Endothelial cell of umbilical vein (primary cell): ENCODE data around the gene CTLA4. TPM values are rescaled to one million over a fixed set of nuclear protein-coding genes. Genes with fewer than 3 reads are reported as not detected.
"Not testable (repeated sequence)": the region's sequence is repeated elsewhere in the genome, so short reads cannot be mapped to it uniquely, and the experiment has no call there.

Experiments used
- BruUV-seq: library from RNA; stranded (reverse); fragments of 400-500 nt; replicated peaks from 2 replicates; lab custom pipeline; 2021; lab: Mats Ljungman, UMichigan
- CTCF ChIA-PET: fragments of 300-600, 350-600 bp; sonication (Branson Sonifier 250); formaldehyde crosslinking; loops from one replicate; lab custom pipeline; 2021; ENCODE audit warnings: antibody characterized with exemption, inconsistent platforms; lab: Charles Lee
- POLR2A ChIA-PET: fragments of 300-600, 350-600 bp; sonication (Branson Sonifier 250); formaldehyde crosslinking; loops from one replicate; lab custom pipeline; 2021; ENCODE audit warnings: antibody characterized with exemption, inconsistent platforms; lab: Charles Lee
- DNase-seq: peaks from one replicate; pipeline ENCODE4 v3.0.0-alpha.2; 2011; ENCODE audit warnings: low read depth, low spot score
- FAIRE-seq: peaks from 2 replicates; lab custom pipeline; 2011; peaks lifted over from hg19 to GRCh38; lab: Jason Lieb, UNC
- H2AFZ ChIP-seq: 2 replicates; pipeline ENCODE4 v1.6.0; 2012; ENCODE audit warnings: low read depth, low read length, control low read depth, inconsistent platforms
- H3K27ac ChIP-seq: 2 replicates; pipeline ENCODE4 v1.5.1; 2011; ENCODE audit warnings: low read depth, mild to moderate bottlenecking, control low read depth, low read length, moderate library complexity; ENCODE audit not compliant: insufficient read depth
- H3K27me3 ChIP-seq, 2 experiments: 2 replicates each; pipeline versions ENCODE4 v1.6.0 to v1.6.1; 2011; ENCODE audit warnings: low read length in 2 of 2, mixed read lengths in 1 of 2; ENCODE audit not compliant: control insufficient read depth in 2 of 2, insufficient read depth in 2 of 2
- H3K36me3 ChIP-seq, 2 experiments: 2 replicates in 1 of 2; 3 replicates in 1 of 2; pipeline ENCODE4 v1.5.1; 2011; ENCODE audit warnings: low read length in 2 of 2, mild to moderate bottlenecking in 1 of 2, moderate library complexity in 1 of 2; ENCODE audit not compliant: control insufficient read depth in 2 of 2, insufficient read depth in 2 of 2; ENCODE audit errors: extremely low read depth in 1 of 2
- H3K4me1 ChIP-seq: 3 replicates; pipeline ENCODE4 v1.5.1; 2011; ENCODE audit warnings: mild to moderate bottlenecking, low read length; ENCODE audit not compliant: control insufficient read depth, insufficient read depth; ENCODE audit errors: extremely low read depth
- H3K4me2 ChIP-seq: 2 replicates; pipeline ENCODE4 v1.6.1; 2011; ENCODE audit warnings: low read length, control low read depth, mixed read lengths; ENCODE audit not compliant: insufficient read depth
- H3K4me3 ChIP-seq, 3 experiments: fragments of 200-600 bp in 1 of 3; sonication (generic), shearing (Covaris generic) in 1 of 3; replicated peaks in 1 of 3; 2 replicates each; pipeline ENCODE4 v1.5.1; 2011 to 2016; ENCODE audit warnings: control low read depth in 3 of 3, low read length in 3 of 3, mild to moderate bottlenecking in 2 of 3, inconsistent platforms in 1 of 3, low read depth in 1 of 3, moderate library complexity in 1 of 3; ENCODE audit not compliant: insufficient read depth in 1 of 3
- H3K79me2 ChIP-seq: 2 replicates; pipeline ENCODE4 v1.6.0; 2012; ENCODE audit warnings: low read length, inconsistent platforms; ENCODE audit not compliant: control insufficient read depth, insufficient read depth
- H3K9ac ChIP-seq: replicated peaks from 2 replicates; pipeline ENCODE3; 2011; ENCODE audit warnings: low read length, control low read depth; ENCODE audit not compliant: insufficient read depth; ENCODE audit errors: extremely low read depth
- H3K9me1 ChIP-seq: replicated peaks from 3 replicates; pipeline ENCODE4 v1.6.0; 2011; ENCODE audit warnings: mild to moderate bottlenecking, low read length; ENCODE audit not compliant: control insufficient read depth, insufficient read depth; ENCODE audit errors: extremely low read depth
- H3K9me3 ChIP-seq: replicated peaks from 2 replicates; pipeline ENCODE4 v1.5.1; 2012; ENCODE audit warnings: low read length, inconsistent platforms; ENCODE audit not compliant: control insufficient read depth, insufficient read depth
- H4K20me1 ChIP-seq: replicated peaks from 2 replicates; pipeline ENCODE3; 2011; ENCODE audit warnings: mild to moderate bottlenecking, low read length; ENCODE audit not compliant: control insufficient read depth, insufficient read depth; ENCODE audit errors: extremely low read depth
- GATA2 ChIP-seq: IDR thresholded peaks from 2 replicates; pipeline ENCODE4 v1.7.0; 2011; ENCODE audit warnings: low read depth, mild to moderate bottlenecking, moderate library complexity, mixed read lengths, low read length; ENCODE audit not compliant: insufficient read length, insufficient read depth
- POLR2AphosphoS5 ChIP-seq: IDR thresholded peaks from 2 replicates; pipeline ENCODE4 v1.6.1; 2012; ENCODE audit warnings: low read depth, mild to moderate bottlenecking, control low read depth, low read length, moderate library complexity; ENCODE audit not compliant: insufficient read depth
- dilution Hi-C: fragments of 300-500 bp; cut with MboI; formaldehyde crosslinking; loops from one replicate; pipeline ENCODE4 v1.15.0; 2019; ENCODE audit warnings: low sequenced_read_pairs; ENCODE audit not compliant: extremely low pct_ligation_motif_present
- intact Hi-C: fragments of 100-400 bp; cut with micrococcal nuclease; formaldehyde crosslinking; loops from one replicate; pipeline ENCODE4 v1.10.0; 2022
- polyA plus RNA-seq, 4 experiments: library from polyadenylated mRNA; depleted of rRNA in 3 of 4; stranded (reverse) in 3 of 4; unstranded in 1 of 4; fragments of >200 nt; gene quantifications; 2 replicates each; pipeline versions ENCODE4 v1.2.1 to v1.2.3, GENCODE V29; 2011 to 2012; ENCODE audit warnings: missing spikeins in 1 of 4
- total RNA-seq: library from RNA; stranded (reverse); gene quantifications from 2 replicates; pipeline ENCODE4 v1.2.3, GENCODE V29; 2021

Gene CTLA4
- total and polyA plus RNA-seq, 2 donors (not counting 3 experiments of a cell fraction or from before 2014, with no cell fraction given) = not detected

- no peak overlapping the region for H3K27ac ChIP-seq
- no peaks in the 10 kb centered on the region for H4K20me1 ChIP-seq
- no peaks in the 10 kb centered on the region for H3K4me1 ChIP-seq
- ChIA-PET POLR2A (no interaction called here), CTCF (interaction anchor here (1.2 kb wide), 1 partner anchor 19 kb away, joined by 3 read pairs; no protein-coding TSS in a partner anchor)
- H3K9me1 ChIP-seq = no peaks in the 10 kb centered on the region
- peaks cover 4 to 11% of the 10 kb centered on the region in 2 experiments for H3K27me3 ChIP-seq
- H3K9ac ChIP-seq = no peak overlapping the region
- H3K4me3 ChIP-seq = no peak overlapping the region
- FAIRE-seq (no peak), DNase-seq (no peak)
- no peaks in the 10 kb centered on the region for H3K79me2 ChIP-seq
- H3K4me2 ChIP-seq = no peak overlapping the region
- H3K9me3 ChIP-seq = no peaks in the 10 kb centered on the region
- no TSS peak for BruUV-seq
- dilution Hi-C loops = no loop called here
- no peak overlapping the region for H2AFZ ChIP-seq
- no peaks in the 10 kb centered on the region for H3K36me3 ChIP-seq
- intact Hi-C loops = no loop called here
- TF ChIP-seq GATA2 (no peak), POLR2AphosphoS5 (no peak)
Observed at GRCh38 chr2:203880557-203881125, 13.1 kb downstream of the CTLA4 start.

- H3K36me3 ChIP-seq, CTCF ChIA-PET, H4K20me1 ChIP-seq, H3K4me3 ChIP-seq, H2AFZ ChIP-seq, POLR2A ChIA-PET, dilution Hi-C loops, H3K79me2 ChIP-seq, H3K9me1 ChIP-seq, FAIRE-seq, BruUV-seq, H3K9me3 ChIP-seq, intact Hi-C loops, H3K27ac ChIP-seq, H3K4me1 ChIP-seq, H3K4me2 ChIP-seq, DNase-seq, H3K9ac ChIP-seq: not testable (repeated sequence)
- H3K27me3 ChIP-seq = peaks cover 4 to 11% of the 10 kb centered on the region in 2 experiments
Observed at GRCh38 chr2:203881185-203881584, 13.6 kb downstream of the CTLA4 start.
